VCaP (cell line): ENCODE data around the gene GALNT16.

Source experiments
- H3K27ac ChIP-seq: fragments of 450-650 bp; 2 replicates; pipeline ENCODE4 v1.5.1; 2017
- CTCF ChIP-seq: fragments of 450-650 bp; conservative IDR thresholded peaks from 2 replicates; pipeline ENCODE4 v1.5.1; 2017; ENCODE audit warnings: mild to moderate bottlenecking, moderate library complexity

The GALNT16 gene

GRCh38 chr14:69368381-69368780 lies 108.4 kb downstream of the GALNT16 start:
- TF ChIP-seq CTCF = no peak
- no peak overlapping the region for H3K27ac ChIP-seq

- no peak overlapping the region for H3K27ac ChIP-seq
- TF ChIP-seq CTCF = no peak
Measured at GRCh38 chr14:69370061-69370460, 110.1 kb downstream of the GALNT16 start.

GRCh38 chr14:69372146-69372545 lies 112.2 kb downstream of the GALNT16 start:
- TF ChIP-seq CTCF = no peak

GRCh38 chr14:69373104-69373503 lies 113.1 kb downstream of the GALNT16 start:
- TF ChIP-seq CTCF = no peak
- H3K27ac ChIP-seq = no peak overlapping the region

More at GRCh38 chr14:69372146-69372545, 112.2 kb downstream of the GALNT16 start:
- no peak overlapping the region for H3K27ac ChIP-seq

DNA sequence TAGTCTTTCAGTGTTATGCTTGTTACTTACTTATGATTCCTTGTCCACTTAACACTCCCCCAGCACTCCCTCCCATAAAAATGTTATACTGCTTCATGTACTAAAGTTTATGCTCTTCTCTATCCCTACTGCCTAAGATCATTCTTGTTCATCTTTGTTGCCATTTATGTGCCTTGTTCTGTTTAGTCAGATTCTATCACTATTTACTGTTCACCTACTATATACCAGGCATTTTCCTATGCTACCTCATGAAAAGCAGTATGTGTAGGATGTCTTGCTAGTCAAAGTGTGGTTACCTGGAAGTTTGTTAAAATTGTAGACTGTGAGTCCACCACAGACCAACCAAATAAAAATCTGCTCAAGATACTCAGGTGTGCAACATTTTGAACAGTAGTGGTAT lies 114.3 kb downstream of the GALNT16 start:
- TF ChIP-seq CTCF = no peak

GRCh38 chr14:69375182-69375581 lies 115.2 kb downstream of the GALNT16 start:
- no peak overlapping the region for H3K27ac ChIP-seq
- TF ChIP-seq CTCF = no peak

More for the DNA sequence above, 114.3 kb downstream of the GALNT16 start:
- H3K27ac ChIP-seq = no peak overlapping the region

- TF ChIP-seq CTCF = no peak
Measured at GRCh38 chr14:69375722-69376121, 115.8 kb downstream of the GALNT16 start.

GRCh38 chr14:69376439-69376838 lies 116.5 kb downstream of the GALNT16 start:
- no peak for TF ChIP-seq CTCF
- H3K27ac ChIP-seq = no peak overlapping the region

More at GRCh38 chr14:69375722-69376121, 115.8 kb downstream of the GALNT16 start:
- H3K27ac ChIP-seq = no peak overlapping the region
